Amniotic stem cell (primary cell): ENCODE results near the gene SIMC1.
"Not testable (repeated sequence)": the region's sequence is repeated elsewhere in the genome, so short reads cannot be mapped to it uniquely, and the experiment has no call there.

Source experiments
- DNase-seq: peaks from one replicate; lab custom pipeline; 2025; lab: John Stamatoyannopoulos, UW

Gene SIMC1

DNA sequence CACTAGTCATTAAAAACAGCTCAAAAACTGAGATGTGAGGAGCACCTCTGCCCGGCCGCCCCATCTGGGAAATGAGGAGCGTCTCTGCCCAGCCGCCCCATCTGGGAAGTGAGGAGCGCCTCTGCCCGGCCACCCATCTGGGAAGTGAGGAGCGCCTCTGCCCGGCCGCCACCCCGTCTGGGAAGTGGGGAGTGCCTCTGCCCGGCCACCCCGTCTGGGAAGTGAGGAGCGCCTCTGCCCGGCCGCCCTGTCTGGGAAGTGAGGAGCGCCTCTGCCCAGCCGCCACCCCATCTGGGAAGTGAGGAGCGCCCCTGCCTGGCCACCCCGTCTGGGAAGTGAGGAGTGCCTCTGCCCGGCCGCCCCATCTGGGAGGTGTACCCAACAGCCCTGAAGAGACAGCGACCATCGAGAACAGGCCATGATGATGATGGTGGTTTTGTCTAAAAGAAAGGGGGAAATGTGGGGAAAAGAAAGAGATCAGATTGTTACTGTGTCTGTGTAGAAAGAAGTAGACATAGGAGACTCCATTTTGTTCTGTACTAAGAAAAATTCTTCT is 23.7 kb upstream of the SIMC1 start:
- not testable (repeated sequence) for DNase-seq

DNA sequence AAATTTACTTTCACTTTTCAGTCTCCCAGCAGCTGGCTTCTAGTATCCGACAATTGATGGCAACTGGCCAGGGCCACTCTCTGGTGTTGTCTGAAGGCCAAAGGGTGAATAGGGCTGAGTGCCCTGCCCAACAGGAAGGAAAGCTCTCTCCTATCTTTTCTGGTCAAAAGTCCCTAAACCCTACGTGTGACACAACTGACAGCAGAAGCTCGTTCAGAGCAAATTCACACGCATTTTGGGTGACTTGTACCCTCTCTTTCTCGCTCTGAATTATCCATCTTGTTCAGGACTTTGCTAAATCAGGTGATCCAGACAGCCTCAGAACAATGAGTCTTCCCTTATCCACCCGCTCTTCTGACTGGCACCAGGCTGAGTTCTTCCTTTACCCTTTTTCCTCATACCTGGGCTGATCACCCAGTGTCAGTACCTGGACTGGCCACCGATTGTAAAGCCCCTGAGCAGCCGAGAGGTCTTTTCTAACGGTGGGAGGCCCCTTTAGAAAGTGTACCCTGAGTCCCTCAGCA is 21.8 kb upstream of the SIMC1 start:
- DNase-seq = not testable (repeated sequence)

DNA sequence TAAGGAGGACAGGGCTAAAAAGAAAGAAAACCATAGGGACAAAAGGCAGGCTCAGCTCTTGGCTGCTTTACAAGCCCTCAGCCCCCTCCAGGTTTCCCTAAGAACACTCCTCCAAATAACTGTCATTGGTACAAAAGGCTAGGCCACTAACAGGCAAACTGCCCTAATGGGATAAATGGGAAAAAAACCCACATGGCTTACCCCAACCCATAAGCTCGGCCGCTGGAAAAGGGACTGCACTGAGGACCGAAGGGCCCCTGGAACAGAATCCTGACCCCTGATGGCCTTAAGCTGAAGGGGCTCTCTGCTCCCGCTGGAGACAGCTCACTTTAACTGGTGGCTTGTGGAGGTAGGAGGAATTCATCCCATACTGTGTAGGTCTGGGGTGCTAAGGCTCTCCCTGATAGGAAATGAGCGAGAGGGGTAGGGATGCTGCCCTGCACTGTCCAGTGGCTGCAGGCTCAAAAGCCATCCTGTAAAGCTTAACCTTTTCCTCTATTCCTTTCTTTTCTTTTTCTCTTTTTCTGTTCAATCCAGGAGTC is 21.0 kb upstream of the SIMC1 start:
- DNase-seq = not testable (repeated sequence)

DNA sequence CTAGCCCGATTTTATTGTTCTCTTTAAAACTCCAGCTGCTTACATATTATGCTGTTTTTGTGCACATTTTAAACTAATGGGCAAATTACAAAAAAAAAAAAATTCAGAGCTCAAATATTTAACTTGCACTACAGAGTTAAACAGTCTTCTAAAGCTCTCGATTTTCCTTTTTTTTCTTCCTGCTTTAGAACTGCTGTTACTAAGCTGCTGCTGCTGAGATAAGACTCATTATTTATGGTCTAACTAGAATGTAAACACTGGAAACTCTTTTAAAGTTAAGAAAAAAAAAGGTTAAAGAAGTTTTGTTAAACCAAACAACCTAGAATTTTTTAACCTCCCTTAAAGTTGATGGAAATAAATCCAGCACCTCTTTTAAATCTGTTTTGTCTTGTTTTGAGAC is 20.5 kb upstream of the SIMC1 start:
- not testable (repeated sequence) for DNase-seq

GRCh38 chr5:176222006-176222405 is 16.2 kb upstream of the SIMC1 start:
- not testable (repeated sequence) for DNase-seq

GRCh38 chr5:176228358-176228757 is 9.9 kb upstream of the SIMC1 start:
- DNase-seq = not testable (repeated sequence)

DNA sequence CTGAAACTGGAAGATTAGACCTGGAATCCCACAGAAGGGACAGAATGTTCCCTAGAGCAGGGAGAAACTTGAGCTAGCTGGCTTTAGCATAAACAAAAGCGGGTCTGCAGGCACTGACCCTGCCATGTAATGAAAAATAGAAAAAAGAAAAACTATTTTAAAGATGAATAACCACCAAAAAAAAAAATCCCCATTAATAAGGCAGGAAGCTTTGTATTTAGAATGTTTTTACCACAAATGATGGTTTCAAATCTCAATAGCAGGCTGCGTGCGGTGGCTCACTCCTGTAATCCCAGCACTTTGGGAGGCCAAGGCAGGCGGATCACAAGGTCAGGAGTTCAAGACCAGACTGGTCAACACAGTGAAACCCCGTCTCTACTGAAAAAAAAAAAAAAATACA is 5.0 kb upstream of the SIMC1 start:
- not testable (repeated sequence) for DNase-seq

DNA sequence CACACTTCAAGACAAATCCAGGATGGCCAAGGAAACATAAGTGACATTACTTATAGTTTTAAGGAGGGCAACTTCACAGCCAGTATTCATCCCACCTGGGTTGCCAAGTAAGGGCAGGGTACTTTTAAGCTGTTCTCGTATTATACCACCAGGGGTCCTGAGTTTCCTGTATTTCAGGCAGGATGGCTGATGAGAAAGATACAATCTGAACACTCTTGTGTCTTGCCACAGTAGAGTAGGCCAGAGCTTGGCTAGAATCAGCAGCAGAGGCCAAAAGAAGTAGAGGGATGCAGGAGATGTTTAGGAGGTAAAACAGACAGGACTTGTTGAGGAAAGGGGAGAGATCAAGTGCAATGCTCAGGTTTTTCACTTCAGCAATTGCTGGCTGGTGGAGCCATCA is 3.1 kb upstream of the SIMC1 start:
- not testable (repeated sequence) for DNase-seq

DNA sequence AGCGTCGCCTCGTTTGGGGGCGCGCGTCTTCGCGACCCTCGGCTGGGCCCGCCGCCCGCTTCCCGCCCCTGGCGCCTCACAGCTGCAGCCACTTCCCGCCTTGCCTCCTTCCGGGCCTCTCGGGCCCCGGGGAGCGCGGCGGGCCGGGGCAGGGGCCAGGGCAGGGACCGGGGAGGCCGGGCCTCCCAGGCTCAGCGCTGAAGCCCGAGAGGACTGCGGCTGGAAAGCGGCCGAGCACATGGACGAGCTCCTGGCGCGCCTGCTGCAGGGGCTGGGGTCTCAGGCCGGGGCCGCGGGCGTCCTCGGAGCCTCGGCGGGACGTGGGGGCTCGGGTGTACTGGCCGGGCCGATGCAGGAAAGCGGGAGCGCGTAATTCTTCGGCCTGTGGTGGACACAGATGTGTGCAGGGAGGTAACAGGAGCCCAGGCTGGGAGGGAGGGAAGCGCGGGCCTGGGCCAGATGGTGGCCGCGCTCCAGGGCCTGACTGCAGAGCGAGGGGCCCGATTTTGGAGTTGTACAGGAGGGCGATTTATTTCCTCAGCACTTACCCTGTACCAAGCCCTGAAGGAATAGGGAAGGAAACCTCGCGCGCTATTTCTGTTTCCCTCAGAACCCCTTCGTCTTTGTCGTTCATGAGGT is 540 bp downstream of the SIMC1 start:
- DNase-seq = not testable (repeated sequence)

DNA sequence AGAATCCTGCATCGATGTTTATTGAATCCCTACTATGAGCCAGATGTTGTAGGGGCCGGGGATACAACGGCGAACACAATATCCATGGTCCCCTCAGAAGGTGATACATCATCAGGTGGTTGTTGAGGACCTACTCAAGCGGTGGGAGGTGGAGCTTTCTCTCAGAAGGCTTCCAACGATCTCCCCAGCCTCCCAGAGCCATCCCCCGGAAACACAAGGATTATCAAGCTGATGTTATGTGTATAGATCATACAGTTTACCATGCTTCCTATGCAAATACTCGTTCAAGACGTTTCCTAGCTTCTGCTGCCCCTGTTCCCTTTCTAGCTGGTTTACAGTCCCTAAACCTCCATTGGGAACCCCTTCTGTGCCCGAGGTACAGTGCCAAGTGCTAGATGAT is 1.1 kb downstream of the SIMC1 start:
- not testable (repeated sequence) for DNase-seq

- DNase-seq = not testable (repeated sequence)
These were observed 6.1 kb downstream of the SIMC1 start for GRCh38 chr5:176244318-176244717.

- DNase-seq = not testable (repeated sequence)
These were observed 6.8 kb downstream of the SIMC1 start for GRCh38 chr5:176245074-176245473.

DNA sequence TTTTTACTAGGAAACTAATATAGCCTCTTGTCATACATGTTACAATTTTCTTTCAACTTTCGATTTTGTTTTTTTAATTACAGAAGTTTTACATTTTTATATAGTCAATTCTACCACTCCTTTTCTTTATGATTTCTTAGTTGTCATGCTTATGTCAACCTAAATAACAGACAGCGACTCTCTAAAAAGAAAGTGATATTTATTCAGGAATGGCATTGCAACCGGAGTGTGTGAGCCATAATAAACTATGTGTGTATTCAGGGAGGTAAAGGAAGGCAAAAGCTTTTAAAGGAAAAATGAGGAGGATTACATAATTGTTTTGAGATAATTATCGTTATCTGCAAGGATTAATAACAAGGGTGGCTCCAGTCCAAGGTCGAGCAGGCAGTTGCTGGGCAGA is 7.3 kb downstream of the SIMC1 start:
- not testable (repeated sequence) for DNase-seq

DNA sequence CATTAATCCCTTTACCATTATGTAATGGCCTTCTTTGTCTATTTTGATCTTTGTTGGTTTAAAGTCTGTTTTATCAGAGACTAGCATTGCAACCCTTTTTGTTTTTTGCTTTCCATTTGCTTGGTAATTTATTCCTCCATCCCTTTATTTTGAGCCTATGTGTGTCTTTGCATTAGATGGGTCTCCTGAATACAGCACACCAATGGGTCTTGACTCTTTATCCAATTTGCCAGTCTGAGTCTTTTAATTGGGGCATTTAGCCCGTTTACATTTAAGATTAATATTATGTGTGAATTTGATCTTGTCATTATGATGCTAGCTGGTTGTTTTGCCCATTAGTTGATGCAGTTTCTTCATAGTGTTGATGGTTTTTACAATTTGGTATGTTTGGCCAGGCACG is 12.5 kb downstream of the SIMC1 start:
- DNase-seq = not testable (repeated sequence)

DNA sequence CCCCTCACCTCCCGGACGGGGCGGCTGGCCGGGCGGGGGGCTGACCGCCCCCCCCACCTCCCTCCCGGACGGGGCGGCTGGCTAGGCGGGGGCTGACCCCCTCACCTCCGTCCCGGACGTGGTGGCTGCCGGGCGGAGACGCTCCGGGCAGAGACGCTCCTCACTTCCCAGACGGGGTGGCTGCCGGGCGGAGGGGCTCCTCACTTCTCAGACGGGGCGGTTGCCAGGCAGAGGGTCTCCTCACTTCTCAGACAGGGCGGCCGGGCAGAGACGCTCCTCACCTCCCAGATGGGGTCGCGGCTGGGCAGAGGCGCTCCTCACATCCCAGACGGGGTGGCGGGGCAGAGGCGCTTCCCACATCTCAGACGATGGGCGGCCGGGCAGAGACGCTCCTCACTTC is 13.9 kb downstream of the SIMC1 start:
- not testable (repeated sequence) for DNase-seq

DNA sequence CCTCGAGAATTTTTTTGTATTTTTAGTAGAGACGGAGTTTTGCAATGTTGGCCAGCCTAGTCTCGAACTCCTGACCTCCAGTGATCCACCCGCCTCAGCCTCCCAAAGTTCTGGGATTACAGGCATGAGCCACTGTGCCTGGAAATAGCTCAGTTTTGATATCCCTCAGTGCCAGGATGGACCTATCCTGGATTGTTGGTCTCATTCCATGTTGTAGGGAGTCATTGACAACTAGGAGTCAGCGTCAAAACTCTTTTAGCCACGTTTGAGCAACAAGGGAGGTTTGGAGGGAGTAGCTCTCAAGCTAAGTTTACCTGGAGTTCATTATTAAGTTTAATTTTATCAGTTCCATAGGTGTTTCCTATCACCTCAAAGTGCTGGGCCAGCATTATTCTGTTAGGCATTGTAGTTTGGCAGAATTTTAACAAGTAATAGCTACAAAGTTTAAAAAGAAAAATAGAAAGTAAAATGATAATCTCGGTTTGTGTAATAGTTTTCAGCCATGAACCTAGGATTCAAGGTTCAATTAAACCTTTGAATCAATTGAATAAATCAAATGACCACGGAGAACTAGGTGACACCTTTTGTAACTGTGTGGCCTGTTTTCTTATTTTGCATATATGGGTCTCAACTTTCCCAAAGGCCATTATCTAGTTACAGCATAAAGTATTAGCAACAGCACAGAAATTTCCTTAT is 15.3 kb downstream of the SIMC1 start:
- not testable (repeated sequence) for DNase-seq

GRCh38 chr5:176254066-176254393 is 15.8 kb downstream of the SIMC1 start:
- DNase-seq = not testable (repeated sequence)

- not testable (repeated sequence) for DNase-seq
These were observed 19.8 kb downstream of the SIMC1 start for GRCh38 chr5:176257871-176258505.

GRCh38 chr5:176260682-176261081 is 22.5 kb downstream of the SIMC1 start:
- not testable (repeated sequence) for DNase-seq

GRCh38 chr5:176266448-176266847 is 28.2 kb downstream of the SIMC1 start:
- not testable (repeated sequence) for DNase-seq

- DNase-seq = not testable (repeated sequence)
These were observed 50.8 kb downstream of the SIMC1 start for GRCh38 chr5:176289018-176289417.
